Neural progenitor cell (in vitro differentiated cells): ENCODE measurements around the gene TIMM22.

Experiments
- EZH2 ChIP-seq: fragments of 200-600 bp; sonication (generic); IDR thresholded peaks from 2 replicates; pipeline ENCODE4 v1.6.1; 2017; ENCODE audit warnings: antibody characterized with exemption, mild to moderate bottlenecking, moderate library complexity
- EZH2phosphoT487 ChIP-seq: fragments of 200-600 bp; sonication (generic); IDR thresholded peaks from 2 replicates; pipeline ENCODE4 v1.6.1; 2017; ENCODE audit warnings: antibody characterized with exemption
- TF ChIP-seq, protein P1 (sequence below): fragments of 200-600 bp; sonication (generic); IDR thresholded peaks from 2 replicates; pipeline ENCODE4 v1.5.1; 2017; ENCODE audit warnings: antibody characterized with exemption, mild to moderate bottlenecking

DNA sequence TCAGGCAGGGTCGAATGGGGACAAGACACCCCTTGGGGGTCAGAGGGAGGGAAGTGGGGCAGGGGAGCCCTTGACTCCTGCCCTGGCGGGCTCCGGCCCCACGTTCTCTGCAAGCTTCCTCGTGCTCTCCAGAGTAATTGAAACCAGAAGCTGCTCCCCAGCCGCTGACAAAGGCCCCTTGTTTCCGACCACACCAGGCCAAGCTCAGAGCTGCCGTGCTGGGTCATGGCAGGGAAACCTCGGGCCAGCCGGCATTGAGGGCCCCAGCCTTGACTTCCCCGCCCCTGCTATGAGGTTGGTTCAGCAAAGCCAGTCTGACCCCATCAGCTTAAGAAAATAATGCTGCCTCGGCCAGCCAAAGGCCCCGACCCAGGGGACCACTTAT, 43.3 kb downstream of the TIMM22 start:
- TF ChIP-seq, protein P1, sequence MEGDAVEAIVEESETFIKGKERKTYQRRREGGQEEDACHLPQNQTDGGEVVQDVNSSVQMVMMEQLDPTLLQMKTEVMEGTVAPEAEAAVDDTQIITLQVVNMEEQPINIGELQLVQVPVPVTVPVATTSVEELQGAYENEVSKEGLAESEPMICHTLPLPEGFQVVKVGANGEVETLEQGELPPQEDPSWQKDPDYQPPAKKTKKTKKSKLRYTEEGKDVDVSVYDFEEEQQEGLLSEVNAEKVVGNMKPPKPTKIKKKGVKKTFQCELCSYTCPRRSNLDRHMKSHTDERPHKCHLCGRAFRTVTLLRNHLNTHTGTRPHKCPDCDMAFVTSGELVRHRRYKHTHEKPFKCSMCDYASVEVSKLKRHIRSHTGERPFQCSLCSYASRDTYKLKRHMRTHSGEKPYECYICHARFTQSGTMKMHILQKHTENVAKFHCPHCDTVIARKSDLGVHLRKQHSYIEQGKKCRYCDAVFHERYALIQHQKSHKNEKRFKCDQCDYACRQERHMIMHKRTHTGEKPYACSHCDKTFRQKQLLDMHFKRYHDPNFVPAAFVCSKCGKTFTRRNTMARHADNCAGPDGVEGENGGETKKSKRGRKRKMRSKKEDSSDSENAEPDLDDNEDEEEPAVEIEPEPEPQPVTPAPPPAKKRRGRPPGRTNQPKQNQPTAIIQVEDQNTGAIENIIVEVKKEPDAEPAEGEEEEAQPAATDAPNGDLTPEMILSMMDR: no peak
- no peak for TF ChIP-seq EZH2
- no peak for TF ChIP-seq EZH2phosphoT487
